GM04503 (cell line): Measurements from ENCODE around the gene TMEM131.
"Not testable (repeated sequence)": the region's sequence is repeated elsewhere in the genome, so short reads cannot be mapped to it uniquely, and the experiment has no call there.

Experiments used
- DNase-seq: peaks from one replicate; pipeline ENCODE4 v3.0.0-alpha.2; 2012; ENCODE audit warnings: low read depth

TMEM131 gene

DNA sequence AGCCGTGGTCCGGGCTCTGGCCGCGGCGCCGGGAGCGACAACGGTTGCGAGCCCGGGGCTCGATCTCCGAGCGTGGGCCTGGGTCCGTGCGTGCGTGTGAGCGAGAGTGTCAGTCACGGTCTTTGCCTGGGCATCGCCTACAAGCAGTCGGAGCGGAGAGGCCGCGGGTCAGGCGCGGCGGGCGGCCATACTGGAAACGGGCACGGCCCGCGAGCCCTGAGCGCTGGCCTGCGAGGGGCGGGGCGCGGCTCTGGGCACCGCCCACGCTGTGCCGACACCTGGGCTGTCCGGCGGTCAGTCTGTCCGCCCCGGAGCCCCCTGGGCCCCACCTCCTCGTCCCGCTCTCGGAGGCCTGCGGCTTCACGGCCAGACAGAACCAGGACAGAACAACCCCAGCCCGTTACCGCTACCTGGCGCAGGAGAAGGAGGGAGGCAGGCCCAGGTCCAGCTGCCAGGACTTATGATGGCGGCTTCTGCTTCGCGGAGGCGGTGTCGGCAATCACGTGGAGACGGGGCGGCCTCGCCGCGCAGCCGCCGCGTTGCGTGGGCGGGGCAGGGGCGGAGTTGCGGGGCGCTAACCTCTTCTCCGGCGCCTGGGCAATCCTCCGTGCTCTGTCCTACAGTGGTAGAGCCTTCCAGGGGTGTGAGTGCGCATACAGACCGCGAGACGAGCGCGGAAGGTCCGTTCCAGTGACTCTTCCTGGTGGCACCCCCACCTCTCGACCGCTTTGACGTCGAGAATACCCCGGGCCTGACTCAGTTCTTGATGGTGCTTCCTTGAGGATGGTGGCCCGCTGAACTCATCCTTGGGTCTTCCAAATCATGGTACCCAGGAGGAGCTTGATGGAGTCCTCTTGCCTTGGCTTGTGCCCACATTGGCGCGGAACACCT is at the start of gene TMEM131:
Gene TMEM131 (minus strand): TSS at position 215 of the 891 bp plus-strand sequence. CDS start 286 bp downstream, outside the sequence.
- peak; percentile 65 for DNase-seq

- DNase-seq = not testable (repeated sequence)
Observed at GRCh38 chr2:98044730-98045129, 49.0 kb upstream of the TMEM131 start.

GRCh38 chr2:98043101-98043500 is 47.4 kb upstream of the TMEM131 start:
- DNase-seq = no peak

DNA sequence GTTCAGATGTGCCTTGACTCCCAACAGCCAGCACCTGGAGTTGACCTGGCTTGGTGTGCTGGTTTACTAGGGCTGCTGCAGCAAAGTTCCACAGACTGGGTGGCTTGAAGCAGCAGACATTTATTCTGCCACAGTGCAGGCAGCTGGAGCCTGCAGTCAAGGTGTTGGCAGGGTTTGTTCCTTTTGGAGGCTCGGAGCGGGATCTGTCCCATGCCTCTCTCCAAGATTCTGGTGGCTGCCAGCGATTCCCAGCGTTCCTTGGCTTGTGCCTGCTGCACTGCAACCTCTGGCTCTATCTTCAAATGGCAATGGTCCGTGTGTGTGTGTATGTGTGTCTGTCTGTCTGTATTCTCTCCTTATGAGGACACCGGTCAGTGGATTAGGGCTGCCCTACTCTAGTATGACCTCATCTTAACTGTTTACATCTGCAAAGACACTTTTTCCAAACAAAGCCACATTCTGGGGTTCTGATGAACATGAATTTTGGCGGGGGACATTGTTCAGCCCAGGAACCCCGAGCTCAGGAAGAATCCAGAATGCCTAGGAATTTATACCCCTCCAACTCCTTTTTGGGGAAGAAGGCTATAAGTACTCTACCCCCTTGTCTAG is 44.7 kb upstream of the TMEM131 start:
- DNase-seq = no peak

DNA sequence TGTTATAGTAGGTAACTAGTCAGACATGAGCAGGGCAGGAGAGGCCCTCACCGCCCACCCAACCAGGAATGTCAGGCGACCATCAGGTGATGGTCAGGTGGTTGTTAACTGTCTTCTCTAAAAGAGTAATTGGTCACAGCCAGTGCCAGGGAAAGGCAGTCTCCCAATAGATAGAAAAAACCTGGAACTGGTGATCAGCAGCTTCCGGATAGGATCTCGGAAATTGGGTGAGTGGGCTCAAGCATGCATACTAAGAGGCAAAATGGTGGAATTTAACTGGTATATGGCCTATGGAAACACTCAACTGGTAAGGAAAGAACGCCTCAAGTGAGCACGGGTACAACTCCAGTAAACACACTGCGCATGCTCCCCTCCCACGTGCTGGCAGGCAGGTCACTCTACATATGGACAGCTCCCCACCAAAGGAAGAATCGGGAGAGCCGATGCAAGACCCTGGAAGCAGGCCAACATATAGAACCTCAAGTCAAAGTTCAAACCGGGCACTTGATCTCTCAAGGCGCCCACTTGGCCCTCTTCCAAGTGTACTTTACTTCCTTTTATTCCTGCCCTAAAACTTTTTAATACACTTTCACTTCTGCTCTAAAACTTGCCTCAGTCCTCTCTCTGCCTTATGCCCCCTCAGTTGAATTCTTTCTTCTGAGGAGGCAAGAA is 43.5 kb upstream of the TMEM131 start:
- no peak for DNase-seq

- DNase-seq = no peak
Observed at GRCh38 chr2:98037666-98038336, 42.1 kb upstream of the TMEM131 start.

DNA sequence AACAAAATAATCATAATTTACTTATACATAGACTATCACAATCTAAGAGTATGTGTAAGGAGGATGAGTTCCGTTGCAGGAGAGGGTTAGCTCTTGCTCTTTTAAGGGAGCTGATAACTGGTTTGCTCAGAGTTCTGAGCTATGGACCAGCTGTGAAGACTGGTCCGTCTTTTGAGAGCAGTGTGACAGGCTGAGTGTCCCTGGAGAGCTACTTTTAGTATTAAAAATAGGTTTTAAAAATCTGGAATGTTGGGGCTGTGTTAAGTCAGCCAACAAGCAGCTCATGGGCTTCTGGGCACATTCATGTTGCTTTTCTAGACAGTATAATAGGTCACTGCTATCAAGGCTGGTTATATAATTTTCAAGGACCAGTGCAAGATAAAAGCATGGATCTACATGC is 41.5 kb upstream of the TMEM131 start:
- DNase-seq = no peak

- no peak for DNase-seq
Observed at GRCh38 chr2:98036349-98037000, 40.7 kb upstream of the TMEM131 start.

DNA sequence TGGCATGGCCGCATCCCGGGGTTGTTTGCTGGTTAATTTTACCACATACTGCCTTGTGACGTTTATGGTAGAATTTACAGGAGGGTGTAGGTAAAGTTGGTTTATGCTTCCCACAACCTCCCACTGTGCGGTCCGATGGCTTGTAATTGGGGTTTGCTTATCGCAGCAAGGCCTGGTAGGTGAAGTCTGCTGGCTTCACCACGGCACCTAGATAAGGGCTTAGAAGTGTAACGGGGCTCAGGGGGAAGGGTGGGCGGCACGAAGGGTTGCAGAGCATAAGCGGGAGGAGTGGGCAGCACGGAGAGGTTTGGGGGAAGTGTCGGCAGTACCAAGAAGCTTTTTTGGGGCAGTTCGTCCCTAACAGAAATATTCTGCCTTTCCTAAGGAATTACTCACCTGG is 39.0 kb upstream of the TMEM131 start:
- DNase-seq = no peak

DNA sequence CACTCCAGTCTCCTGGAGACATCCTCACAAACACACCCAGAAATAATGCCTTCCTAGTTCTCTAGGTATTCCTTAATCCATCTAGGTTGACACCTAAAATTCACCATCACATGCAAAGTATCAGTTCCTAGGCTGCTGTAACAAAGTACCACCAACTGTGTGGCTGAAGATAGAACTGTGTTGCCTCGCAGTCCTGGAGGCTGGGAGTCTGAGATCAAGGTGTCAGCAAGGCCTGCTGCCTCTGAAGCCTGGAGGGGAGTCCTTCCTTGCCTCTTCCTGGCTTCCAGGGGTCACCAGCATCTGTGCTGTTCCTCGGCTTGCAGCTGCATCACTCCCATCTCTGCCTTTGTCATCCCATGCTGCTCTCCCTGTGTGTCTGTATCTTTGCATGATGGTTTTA is 36.3 kb upstream of the TMEM131 start:
- DNase-seq = no peak

- no peak for DNase-seq
Observed at GRCh38 chr2:98029718-98030222, 34.0 kb upstream of the TMEM131 start.

DNA sequence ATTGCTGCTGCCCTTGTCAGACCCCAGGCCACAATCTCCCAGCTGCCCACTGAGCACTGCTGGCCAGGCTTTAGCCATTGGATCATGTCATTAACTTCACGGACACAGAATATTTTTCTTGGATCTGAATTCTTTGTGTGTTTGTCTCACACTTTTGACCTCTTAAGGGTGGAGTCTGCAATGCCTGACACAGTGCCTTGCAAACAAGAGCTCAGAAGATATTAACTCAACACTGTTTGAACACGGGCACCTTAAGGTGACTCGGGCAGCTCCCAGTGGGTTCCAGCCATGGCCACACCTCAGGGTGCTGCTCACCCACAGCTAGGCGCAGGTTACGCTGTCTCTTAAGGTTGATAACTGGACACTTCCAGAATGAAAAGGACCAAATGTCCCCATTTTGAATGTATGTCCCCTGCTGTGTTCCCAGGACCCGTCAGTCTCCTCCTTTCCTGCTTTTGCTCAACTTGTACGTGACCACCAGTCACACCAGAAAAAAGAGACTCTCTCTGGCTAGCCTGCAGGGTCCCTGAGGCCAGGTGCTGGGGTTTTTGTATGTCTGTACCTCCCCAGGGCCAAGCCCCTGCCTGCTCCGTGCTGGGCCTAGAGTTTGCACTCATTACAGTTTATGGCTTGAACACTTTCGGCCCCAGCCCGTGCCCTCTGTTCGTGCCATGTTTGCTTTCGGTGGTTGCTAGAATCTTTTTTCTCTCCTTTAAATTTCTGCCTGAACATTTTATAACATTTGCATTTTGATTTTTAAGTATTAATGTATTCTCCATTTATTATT is 33.4 kb upstream of the TMEM131 start:
- no peak for DNase-seq

GRCh38 chr2:98028101-98028561 is 32.4 kb upstream of the TMEM131 start:
- DNase-seq = no peak

GRCh38 chr2:98027538-98027937 is 31.8 kb upstream of the TMEM131 start:
- no peak for DNase-seq

GRCh38 chr2:98026927-98027522 is 31.3 kb upstream of the TMEM131 start:
- no peak for DNase-seq

DNA sequence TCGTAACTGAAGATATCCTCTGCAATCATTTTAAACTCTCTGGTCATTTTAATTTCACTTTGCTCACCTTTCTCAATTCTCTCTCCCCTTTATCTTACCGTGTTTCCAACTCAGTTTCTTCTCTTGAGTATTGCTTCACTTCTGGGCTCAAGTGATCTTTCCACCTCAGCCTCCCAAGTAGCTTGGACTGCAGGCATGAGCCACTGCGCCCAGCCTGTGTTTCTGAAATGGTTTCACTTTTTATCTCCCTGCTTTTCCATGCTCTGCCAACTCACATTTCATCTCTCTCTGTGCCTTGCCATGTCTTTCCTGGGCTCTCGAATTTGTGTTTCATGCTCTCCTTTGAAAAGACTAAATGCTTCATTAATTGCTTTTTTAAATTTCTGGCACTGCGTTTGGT is 30.5 kb upstream of the TMEM131 start:
- DNase-seq = no peak

DNA sequence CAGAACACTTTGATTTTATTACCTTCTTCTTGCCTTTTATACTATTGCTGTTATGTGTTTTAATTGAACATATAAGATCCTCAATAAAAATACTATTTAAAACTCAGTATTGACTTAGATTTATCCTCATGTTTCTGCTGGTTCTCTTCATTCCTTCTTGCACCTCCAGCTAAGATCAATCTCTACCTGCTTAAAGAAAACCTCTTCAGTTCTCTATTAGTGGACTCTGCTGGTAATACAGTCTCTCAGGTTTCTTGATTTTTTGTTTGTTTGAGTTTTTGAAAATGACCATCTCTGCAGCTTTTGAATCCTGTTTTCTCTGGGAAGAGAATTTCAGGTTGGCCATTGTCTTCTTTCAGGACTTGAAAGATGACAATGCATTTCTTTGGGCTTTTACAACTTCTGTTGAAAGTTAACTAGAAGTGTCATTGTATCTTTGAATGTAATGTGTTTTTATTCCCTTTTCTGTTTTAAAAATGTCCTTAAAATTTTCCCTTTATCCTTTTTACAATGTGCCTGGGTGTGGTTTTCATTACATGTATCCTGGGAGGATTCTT is 29.8 kb upstream of the TMEM131 start:
- DNase-seq = no peak

GRCh38 chr2:98022067-98022466 is 26.3 kb upstream of the TMEM131 start:
- DNase-seq = not testable (repeated sequence)

DNA sequence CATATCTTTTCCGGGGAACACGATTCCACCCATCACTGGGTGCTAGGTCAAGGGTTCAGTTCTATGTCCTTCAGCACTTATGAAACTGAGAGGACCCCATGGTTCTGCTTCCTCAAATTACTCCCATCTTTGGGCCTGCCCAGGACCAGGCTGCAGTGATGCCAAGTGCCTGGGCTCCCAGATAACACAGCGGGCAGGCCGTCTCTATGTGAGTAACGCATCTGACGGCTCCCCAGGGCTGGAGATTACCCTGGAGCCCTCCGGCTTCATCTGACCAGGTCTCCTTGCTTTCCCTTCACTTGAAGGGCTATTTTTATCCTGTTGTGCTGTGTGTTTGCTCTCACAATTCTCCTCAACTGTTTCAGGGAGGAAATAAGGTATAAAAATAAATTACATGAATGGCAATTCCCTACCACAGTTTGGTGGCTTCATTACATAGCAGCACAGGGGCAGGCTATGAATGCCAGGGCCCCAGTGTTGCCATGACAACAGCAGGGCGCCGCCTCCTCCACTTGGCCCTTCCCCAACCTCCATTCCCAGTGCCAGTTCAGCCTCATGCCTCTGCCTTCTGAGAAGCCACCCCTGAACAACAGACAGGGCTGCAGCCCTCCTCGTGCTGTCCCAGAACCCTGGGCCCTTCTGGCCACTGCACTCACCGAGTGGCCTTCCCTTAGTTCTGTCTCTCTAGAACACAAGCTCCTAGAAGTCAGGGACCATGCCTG is 25.4 kb upstream of the TMEM131 start:
- no peak for DNase-seq
